CD4-positive, alpha-beta T cell (primary cell): ENCODE data around the gene ZNF524. TPM values are rescaled to one million over a fixed set of nuclear protein-coding genes. Genes with fewer than 3 reads are reported as not detected.

ENCODE experiments used
- ATAC-seq: fragments of 200-7000 bp; cut with Tn5 transposase; one replicate; pipeline ENCODE4 v1.10.0; 2022; ENCODE audit warnings: mild to moderate bottlenecking; ENCODE audit not compliant: poor library complexity
- CTCF ChIA-PET: fragments of 350-600 bp; sonication (Branson Sonifier 250); formaldehyde crosslinking; loops from one replicate; lab custom pipeline; 2021; ENCODE audit warnings: antibody characterized with exemption, inconsistent platforms; lab: Charles Lee
- POLR2A ChIA-PET: fragments of 350-600 bp; sonication (Branson Sonifier 250); formaldehyde crosslinking; loops from one replicate; lab custom pipeline; 2021; ENCODE audit warnings: antibody characterized with exemption, inconsistent platforms; lab: Charles Lee
- DNase-seq, 14 experiments: peaks; one replicate each; pipeline ENCODE4 v3.0.0-alpha.2; 2013 to 2020; ENCODE audit warnings: mixed read lengths in 2 of 14
- H3K27ac ChIP-seq, 2 donors: one replicate each; pipeline versions ENCODE4 v1.5.1 to v1.7.0; 2013; ENCODE audit warnings: low read length in 2 of 2, low read depth in 1 of 2, mild to moderate bottlenecking in 1 of 2
- H3K27me3 ChIP-seq, 2 experiments: 1 replicate in 1 of 2; 2 replicates in 1 of 2; pipeline versions ENCODE4 v1.6.1 to v1.7.0; 2013; ENCODE audit warnings: low read length in 2 of 2, control low read depth in 1 of 2, mild to moderate bottlenecking in 1 of 2, moderate library complexity in 1 of 2; ENCODE audit not compliant: insufficient read depth in 2 of 2, control insufficient read depth in 1 of 2
- H3K36me3 ChIP-seq: one replicate; pipeline ENCODE4 v1.6.1; 2013; ENCODE audit warnings: low read length, control low read depth; ENCODE audit not compliant: insufficient read depth
- H3K4me1 ChIP-seq: one replicate; pipeline ENCODE4 v1.6.1; 2013; ENCODE audit warnings: low read length, control low read depth; ENCODE audit not compliant: insufficient read depth
- H3K4me3 ChIP-seq: one replicate; pipeline ENCODE4 v1.5.1; 2013; ENCODE audit warnings: mild to moderate bottlenecking, low read length, moderate library complexity
- H3K9me3 ChIP-seq, 2 experiments: 1 replicate in 1 of 2; 2 replicates in 1 of 2; pipeline versions ENCODE4 v1.6.1 to v1.7.0; 2013; ENCODE audit warnings: low read length in 2 of 2, mild to moderate bottlenecking in 2 of 2, control low read depth in 1 of 2, moderate library complexity in 1 of 2; ENCODE audit not compliant: control insufficient read depth in 1 of 2, insufficient read depth in 1 of 2
- H3K27ac Mint-ChIP-seq: one replicate; pipeline ENCODE4 v1.8.0; 2020; ENCODE audit warnings: mixed read lengths
- H3K27me3 Mint-ChIP-seq: one replicate; pipeline ENCODE4 v1.8.0; 2021; ENCODE audit warnings: mixed read lengths
- H3K36me3 Mint-ChIP-seq: one replicate; pipeline ENCODE4 v1.8.0; 2021; ENCODE audit warnings: low read depth, mixed read lengths
- H3K4me1 Mint-ChIP-seq: one replicate; pipeline ENCODE4 v1.8.0; 2021; ENCODE audit warnings: low read depth, mixed read lengths
- H3K4me3 Mint-ChIP-seq: one replicate; pipeline ENCODE4 v1.8.0; 2020; ENCODE audit warnings: mild to moderate bottlenecking, mixed read lengths
- H3K9me3 Mint-ChIP-seq: one replicate; pipeline ENCODE4 v1.8.0; 2020; ENCODE audit warnings: mixed read lengths
- intact Hi-C, 2 experiments: fragments of 100-400 bp; cut with DNase I in 1 of 2; cut with micrococcal nuclease in 1 of 2; formaldehyde crosslinking; loops; one replicate each; pipeline versions ENCODE4 v1.15.1 to v1.9.0; 2023 to 2025; cut with DNase I, micrococcal nuclease
- total RNA-seq, 174 experiments: library from RNA in 2 of 174; stranded (reverse) in 2 of 174; gene quantifications; one replicate each; pipeline ENCODE4 v1.2.3 and lab custom pipeline; 2021 to 2026
- TF ChIP-seq, protein P1 (sequence below): fragments of 200-600 bp; IDR thresholded peaks from one replicate; pipeline ENCODE4 v1.8.0; 2022; ENCODE audit warnings: antibody characterized with exemption, mild to moderate bottlenecking

ZNF524 gene
- total RNA-seq, 2 experiments from 2014 or later = 9.6 to 10.3 TPM

DNA sequence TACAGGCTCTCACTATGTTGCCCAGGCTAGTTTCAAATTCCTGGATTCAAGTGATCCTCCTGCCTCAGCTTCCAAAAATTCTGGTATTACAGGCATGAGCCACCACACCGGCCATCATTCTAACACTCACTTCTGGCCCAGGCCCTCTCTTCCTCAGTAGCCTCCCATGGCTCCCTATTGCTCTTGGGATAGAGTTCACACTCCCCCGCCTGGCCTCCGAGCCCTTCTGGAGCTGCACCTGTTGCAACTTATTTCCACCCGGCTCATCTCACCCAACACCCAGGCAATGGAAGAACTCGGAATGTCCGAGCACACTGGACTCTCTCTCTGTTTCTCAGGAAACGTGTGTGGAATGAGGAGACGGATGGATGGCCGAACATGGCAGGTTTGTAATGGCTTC is 45.8 kb upstream of the ZNF524 start:
- TF ChIP-seq, protein P1, sequence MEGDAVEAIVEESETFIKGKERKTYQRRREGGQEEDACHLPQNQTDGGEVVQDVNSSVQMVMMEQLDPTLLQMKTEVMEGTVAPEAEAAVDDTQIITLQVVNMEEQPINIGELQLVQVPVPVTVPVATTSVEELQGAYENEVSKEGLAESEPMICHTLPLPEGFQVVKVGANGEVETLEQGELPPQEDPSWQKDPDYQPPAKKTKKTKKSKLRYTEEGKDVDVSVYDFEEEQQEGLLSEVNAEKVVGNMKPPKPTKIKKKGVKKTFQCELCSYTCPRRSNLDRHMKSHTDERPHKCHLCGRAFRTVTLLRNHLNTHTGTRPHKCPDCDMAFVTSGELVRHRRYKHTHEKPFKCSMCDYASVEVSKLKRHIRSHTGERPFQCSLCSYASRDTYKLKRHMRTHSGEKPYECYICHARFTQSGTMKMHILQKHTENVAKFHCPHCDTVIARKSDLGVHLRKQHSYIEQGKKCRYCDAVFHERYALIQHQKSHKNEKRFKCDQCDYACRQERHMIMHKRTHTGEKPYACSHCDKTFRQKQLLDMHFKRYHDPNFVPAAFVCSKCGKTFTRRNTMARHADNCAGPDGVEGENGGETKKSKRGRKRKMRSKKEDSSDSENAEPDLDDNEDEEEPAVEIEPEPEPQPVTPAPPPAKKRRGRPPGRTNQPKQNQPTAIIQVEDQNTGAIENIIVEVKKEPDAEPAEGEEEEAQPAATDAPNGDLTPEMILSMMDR = no peak
- no peak for DNase-seq
- Mint-ChIP-seq H3K36me3 (no peaks in the 10 kb centered on the region), H3K27ac (no peak overlapping the region), H3K27me3 (peaks cover 11% of the 10 kb centered on the region), H3K9me3 (no peaks in the 10 kb centered on the region), H3K4me3 (no peak overlapping the region), H3K4me1 (no peaks in the 10 kb centered on the region)
- no peaks in the 10 kb centered on the region for H3K4me1 ChIP-seq
- intact Hi-C loops = no loop called here
- no peaks in the 10 kb centered on the region for H3K36me3 ChIP-seq
- ATAC-seq = no peak
- ChIA-PET CTCF (no interaction called here), POLR2A (no interaction called here)
- H3K27me3 ChIP-seq = peaks cover 3 to 6% of the 10 kb centered on the region in 2 experiments
- H3K9me3 ChIP-seq = no peaks in the 10 kb centered on the region
- H3K4me3 ChIP-seq = no peak overlapping the region
- no peak overlapping the region for H3K27ac ChIP-seq

DNA sequence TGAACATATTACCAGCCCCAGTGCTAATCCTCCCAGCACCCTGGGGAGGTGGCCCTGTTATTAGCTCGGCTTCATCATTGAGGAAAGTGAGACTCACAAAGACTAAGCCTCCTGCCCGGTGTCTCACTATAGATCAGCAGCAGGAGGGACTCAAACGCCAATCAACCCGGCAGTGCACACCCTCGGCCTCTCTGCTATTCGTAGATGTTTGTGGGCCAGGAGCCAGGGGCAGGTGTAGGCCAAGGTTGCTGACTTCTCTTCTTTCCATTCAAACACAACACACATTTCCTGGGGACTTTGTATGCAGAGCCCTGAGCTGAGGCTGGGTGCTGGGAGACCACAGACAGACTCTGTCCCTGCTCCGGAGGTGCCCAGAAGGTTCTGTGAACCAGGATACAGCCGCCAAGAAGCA is 45.3 kb upstream of the ZNF524 start:
- Mint-ChIP-seq H3K27ac (no peak overlapping the region), H3K9me3 (no peaks in the 10 kb centered on the region), H3K4me3 (no peak overlapping the region), H3K4me1 (no peaks in the 10 kb centered on the region), H3K36me3 (no peaks in the 10 kb centered on the region), H3K27me3 (peaks cover 8% of the 10 kb centered on the region)
- TF ChIP-seq, protein P1 = no peak
- H3K27ac ChIP-seq = no peak overlapping the region
- H3K27me3 ChIP-seq = peaks cover 0 to 6% of the 10 kb centered on the region in 2 experiments
- ATAC-seq = no peak
- intact Hi-C loops = no loop called here
- H3K4me3 ChIP-seq = no peak overlapping the region
- no peaks in the 10 kb centered on the region for H3K4me1 ChIP-seq
- no peaks in the 10 kb centered on the region for H3K36me3 ChIP-seq
- H3K9me3 ChIP-seq = no peaks in the 10 kb centered on the region
- no peak for DNase-seq
- ChIA-PET POLR2A (no interaction called here), CTCF (no interaction called here)

DNA sequence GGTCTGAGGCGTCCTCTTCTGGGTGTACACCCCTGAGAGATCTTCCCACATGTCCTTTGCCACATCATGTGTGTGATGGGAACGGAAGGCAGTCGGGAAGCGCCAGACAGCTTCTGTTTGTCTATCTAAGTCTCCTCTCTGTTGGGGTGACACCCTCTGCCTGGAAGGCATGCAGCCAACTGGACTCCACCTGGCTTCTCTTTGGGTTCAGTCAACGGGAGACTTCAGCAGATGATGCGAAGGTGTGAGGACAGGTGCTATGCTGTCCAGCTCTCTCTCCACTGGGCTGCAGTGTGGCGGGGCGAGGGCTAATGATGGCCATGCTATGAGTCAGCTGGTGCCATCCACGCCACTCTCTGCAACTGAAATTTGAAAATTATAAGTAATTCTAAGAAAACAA is 40.4 kb upstream of the ZNF524 start:
- H3K27ac Mint-ChIP-seq = no peak overlapping the region
- H3K27me3 Mint-ChIP-seq = peaks cover 4% of the 10 kb centered on the region
- TF ChIP-seq, protein P1 = no peak
- peaks cover 0 to 5% of the 10 kb centered on the region in 2 experiments for H3K9me3 ChIP-seq
- H3K27me3 ChIP-seq = peaks cover 0 to 2% of the 10 kb centered on the region in 2 experiments
- H3K4me1 ChIP-seq = no peaks in the 10 kb centered on the region
- H3K27ac ChIP-seq = no peak overlapping the region
- no peak overlapping the region for H3K4me3 Mint-ChIP-seq
- CTCF ChIA-PET = interaction anchor here (0.7 kb wide), 1 partner anchor 61 kb away, joined by 3 read pairs; no protein-coding TSS in a partner anchor
- H3K36me3 Mint-ChIP-seq = no peaks in the 10 kb centered on the region
- no peak for ATAC-seq
- POLR2A ChIA-PET = no interaction called here
- no peaks in the 10 kb centered on the region for H3K36me3 ChIP-seq
- no peaks in the 10 kb centered on the region for H3K9me3 Mint-ChIP-seq
- no peaks in the 10 kb centered on the region for H3K4me1 Mint-ChIP-seq
- H3K4me3 ChIP-seq = no peak overlapping the region
- intact Hi-C loops = no loop called here
- DNase-seq = no peak
